ENCODE data around the gene FCGR3B.
"Not testable (repeated sequence)": the region's sequence is repeated elsewhere in the genome, so short reads cannot be mapped to it uniquely, and the experiment has no call there.

The FCGR3B gene

DNA sequence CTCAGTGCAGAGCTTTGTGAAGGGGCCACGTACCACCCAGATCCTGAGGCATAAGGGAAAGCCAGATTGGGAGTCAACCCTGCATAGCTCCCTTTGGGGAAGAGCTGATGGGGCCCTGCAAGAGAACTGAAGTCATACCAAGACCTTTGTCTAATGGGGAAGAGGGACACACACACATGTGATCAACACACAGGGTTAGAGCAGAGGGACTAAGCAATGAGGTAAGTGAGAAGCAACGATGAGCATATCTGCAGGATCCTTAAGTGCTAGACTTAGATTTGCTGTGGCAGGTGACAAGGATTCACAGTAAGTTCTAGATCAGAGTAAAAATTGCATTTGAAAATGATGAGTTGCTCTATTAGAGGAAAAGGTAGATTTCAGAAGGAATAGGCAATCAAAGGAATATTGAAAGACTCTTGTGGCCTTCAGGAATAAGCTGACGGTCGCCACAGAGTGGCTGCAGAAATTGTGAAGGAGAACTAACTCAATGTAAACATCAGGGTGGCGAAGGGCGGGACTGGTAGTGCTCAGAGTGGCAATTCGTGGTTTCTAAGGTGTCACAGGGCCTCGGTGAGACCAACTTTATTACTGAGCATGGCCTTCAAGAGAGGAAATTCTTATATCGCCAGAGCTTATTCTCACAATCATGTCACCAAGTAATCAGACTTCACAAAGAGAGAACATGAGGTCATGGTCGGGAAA, 4.4 kb downstream of the FCGR3B start:
- H3K4me1 ChIP-seq (ENCODE audit: insufficient read depth, low read length); H3K36me3 ChIP-seq (ENCODE audit: insufficient read depth, low read length); H3K4me3 ChIP-seq (ENCODE audit: low read length); H2AFZ ChIP-seq (ENCODE audit: low read depth, low read length); H3K9me3 ChIP-seq (ENCODE audit: low read length); H3K27me3 ChIP-seq (ENCODE audit: insufficient read depth, low read length): not testable (repeated sequence)

DNA sequence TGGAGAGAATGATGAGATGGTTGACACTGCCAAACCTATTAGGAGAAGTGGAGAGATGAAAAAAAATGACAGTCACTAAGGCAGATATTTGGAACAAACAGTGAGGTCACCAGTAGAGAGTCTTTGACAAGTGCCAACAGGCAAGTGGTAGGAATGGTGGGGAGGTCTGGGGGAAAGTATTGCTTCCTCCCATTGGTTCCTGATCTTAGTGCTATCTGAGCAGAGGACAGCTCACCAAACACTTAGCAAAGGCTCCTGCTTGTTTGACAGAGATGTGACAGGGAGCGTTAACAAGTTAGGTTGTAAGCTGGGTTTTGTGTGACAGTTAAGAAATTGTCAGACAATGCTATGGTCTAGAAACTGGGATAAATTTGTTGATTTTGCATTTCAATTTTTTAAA, 6.4 kb downstream of the FCGR3B start:
- H2AFZ ChIP-seq (ENCODE audit: low read depth, low read length); H3K9me3 ChIP-seq (ENCODE audit: low read length); H3K4me1 ChIP-seq (ENCODE audit: insufficient read depth, low read length); H3K4me3 ChIP-seq (ENCODE audit: low read length); H3K36me3 ChIP-seq (ENCODE audit: insufficient read depth, low read length): not testable (repeated sequence)
- peaks cover 13% of the 10 kb centered on the region for H3K27me3 ChIP-seq (ENCODE audit: insufficient read depth, low read length)

- peaks cover 13% of the 10 kb centered on the region for H3K27me3 ChIP-seq (ENCODE audit: insufficient read depth, low read length)
- not testable (repeated sequence) for H3K9me3 ChIP-seq (ENCODE audit: low read length); H3K4me3 ChIP-seq (ENCODE audit: low read length); H3K36me3 ChIP-seq (ENCODE audit: insufficient read depth, low read length); H3K4me1 ChIP-seq (ENCODE audit: insufficient read depth, low read length); H2AFZ ChIP-seq (ENCODE audit: low read depth, low read length)
These were observed 7.5 kb downstream of the FCGR3B start for GRCh38 chr1:161623401-161624051.

DNA sequence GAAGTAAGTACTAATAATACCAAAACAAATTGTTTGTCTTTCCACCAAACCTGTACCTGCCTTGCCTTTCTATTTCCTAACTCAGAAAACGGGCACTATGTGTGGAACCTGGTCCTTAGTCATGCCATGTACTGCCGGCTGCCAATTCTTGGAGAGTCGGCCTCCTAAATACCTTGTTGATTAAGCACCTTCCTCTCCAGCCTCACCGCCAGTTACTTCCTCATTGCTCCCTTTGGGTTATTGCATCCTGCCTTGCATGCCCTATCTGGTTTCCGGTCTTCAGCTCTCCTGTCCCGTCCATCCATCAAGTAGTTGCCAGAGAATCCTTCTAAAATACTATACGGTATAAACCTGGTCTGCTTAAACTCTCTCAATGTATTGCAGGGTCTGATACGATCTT, 8.9 kb downstream of the FCGR3B start:
- not testable (repeated sequence) for H3K4me3 ChIP-seq (ENCODE audit: low read length); H2AFZ ChIP-seq (ENCODE audit: low read depth, low read length)

DNA sequence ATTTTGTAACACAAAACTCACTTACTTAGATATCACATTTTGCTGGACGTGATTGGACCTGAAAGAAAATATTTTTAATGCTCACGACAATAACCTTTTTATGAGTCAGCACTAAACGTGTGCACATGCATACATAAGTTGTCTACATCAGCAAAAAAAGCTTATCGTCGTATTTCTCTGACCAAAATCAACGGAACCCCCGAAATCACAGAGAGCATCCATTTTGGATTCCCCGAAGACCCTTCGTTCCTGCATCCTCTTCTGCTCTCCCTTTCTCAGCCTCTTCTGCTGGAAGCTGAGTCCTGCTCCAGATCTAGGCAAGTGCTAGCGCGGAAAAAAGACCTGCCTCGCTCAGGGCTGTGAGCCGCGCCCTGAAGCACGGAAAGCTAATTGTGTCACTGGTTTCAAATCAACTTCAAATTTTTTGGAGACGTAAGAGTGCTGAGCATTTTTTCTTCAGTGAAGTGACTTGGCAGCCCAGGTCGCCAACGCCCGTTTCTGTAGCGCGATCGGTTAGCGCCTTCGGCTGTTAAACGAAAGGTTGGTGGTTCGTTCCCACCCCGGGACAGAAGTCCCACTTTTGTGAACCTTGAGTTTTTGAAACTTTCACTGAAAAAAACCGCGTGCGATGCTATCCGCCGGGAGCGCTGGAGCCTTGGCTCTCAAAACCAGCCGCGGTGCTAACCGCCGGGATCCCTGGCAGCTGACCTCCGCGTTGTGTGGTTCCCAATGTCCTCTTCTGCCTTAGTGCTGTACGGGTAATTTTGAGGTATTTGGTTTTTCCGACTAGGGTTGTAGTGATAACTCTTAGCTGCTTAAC, 9.6 kb downstream of the FCGR3B start:
- not testable (repeated sequence) for H3K36me3 ChIP-seq (ENCODE audit: insufficient read depth, low read length); H3K9me3 ChIP-seq (ENCODE audit: low read length); H3K4me1 ChIP-seq (ENCODE audit: insufficient read depth, low read length); H2AFZ ChIP-seq (ENCODE audit: low read depth, low read length)
- Histone ChIP-seq H3K27me3 (ENCODE audit: insufficient read depth, low read length) (peaks cover 13% of the 10 kb centered on the region), H3K4me3 (ENCODE audit: low read length) (peak overlapping the region; percentile 25)

More for the DNA sequence above, 8.9 kb downstream of the FCGR3B start:
- H3K27me3 ChIP-seq (ENCODE audit: insufficient read depth, low read length), result peaks cover 13% of the 10 kb centered on the region
- H3K4me1 ChIP-seq (ENCODE audit: insufficient read depth, low read length); H3K9me3 ChIP-seq (ENCODE audit: low read length); H3K36me3 ChIP-seq (ENCODE audit: insufficient read depth, low read length): not testable (repeated sequence)

DNA sequence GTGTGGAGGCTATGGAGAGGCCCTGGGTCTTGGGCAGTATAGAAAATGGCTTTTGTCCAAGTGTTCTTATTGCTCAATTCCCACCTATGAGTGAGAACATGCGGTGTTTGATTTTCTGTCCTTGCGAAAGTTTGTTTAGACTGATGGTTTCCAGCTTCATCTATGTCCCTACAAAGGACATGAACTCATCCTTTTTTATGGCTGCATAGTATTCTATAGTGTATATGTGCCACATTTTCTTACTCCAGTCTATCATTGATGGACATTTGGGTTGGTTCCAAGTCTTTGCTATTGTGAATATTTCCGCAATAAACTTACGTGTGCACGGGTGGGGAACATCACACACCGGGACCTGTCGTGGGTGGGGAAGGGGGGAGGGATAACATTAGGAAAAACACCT, 10.6 kb downstream of the FCGR3B start:
- H3K4me3 ChIP-seq (ENCODE audit: low read length); H2AFZ ChIP-seq (ENCODE audit: low read depth, low read length); H3K36me3 ChIP-seq (ENCODE audit: insufficient read depth, low read length); H3K4me1 ChIP-seq (ENCODE audit: insufficient read depth, low read length); H3K9me3 ChIP-seq (ENCODE audit: low read length): not testable (repeated sequence)
- peaks cover 13% of the 10 kb centered on the region for H3K27me3 ChIP-seq (ENCODE audit: insufficient read depth, low read length)

- H2AFZ ChIP-seq (ENCODE audit: low read depth, low read length); H3K36me3 ChIP-seq (ENCODE audit: insufficient read depth, low read length): not testable (repeated sequence)
These were observed 12.5 kb downstream of the FCGR3B start for GRCh38 chr1:161618517-161618916.

DNA sequence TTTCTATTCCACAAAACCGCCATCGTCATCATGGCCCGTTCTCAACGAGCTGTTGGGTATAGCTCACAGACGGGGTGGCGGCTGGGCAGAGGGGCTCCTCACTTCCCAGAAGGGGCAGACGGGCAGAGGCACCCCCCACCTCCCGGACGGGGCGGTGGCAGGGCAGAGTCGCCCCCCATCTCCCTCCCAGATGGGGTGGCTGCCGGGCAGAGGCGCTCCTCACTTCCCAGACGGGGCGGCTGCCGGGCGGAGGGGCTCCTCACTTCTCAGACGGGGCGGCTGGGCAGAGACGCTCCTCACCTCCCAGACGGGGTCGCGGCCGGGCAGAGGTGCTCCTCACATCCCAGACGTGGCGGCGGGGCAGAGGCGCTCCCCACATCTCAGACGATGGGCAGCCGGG, 14.6 kb downstream of the FCGR3B start:
- H3K27me3 ChIP-seq (ENCODE audit: insufficient read depth, low read length); H3K36me3 ChIP-seq (ENCODE audit: insufficient read depth, low read length): not testable (repeated sequence)

More at GRCh38 chr1:161618517-161618916, 12.5 kb downstream of the FCGR3B start:
- not testable (repeated sequence) for H3K4me3 ChIP-seq (ENCODE audit: low read length); H3K4me1 ChIP-seq (ENCODE audit: insufficient read depth, low read length); H3K9me3 ChIP-seq (ENCODE audit: low read length)
- H3K27me3 ChIP-seq (ENCODE audit: insufficient read depth, low read length), result peaks cover 13% of the 10 kb centered on the region

DNA sequence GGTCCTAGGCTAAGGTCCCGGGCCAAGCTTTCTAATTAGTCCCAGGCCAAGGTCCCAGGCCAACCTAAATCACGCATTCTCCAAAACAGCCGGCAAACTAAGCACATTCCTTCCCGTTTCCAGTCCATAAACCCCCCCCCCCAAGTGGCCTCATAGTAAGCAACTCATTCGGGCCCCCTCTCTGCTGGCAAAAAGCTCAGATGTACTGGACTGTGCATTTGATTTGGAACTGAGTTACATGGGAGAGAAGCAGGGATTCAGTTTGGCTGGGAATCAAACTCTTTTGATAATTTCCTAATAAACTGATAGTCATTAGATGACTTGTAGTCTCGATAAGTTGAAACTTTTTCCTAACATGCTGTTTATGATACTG, 17.8 kb downstream of the FCGR3B start:
- Histone ChIP-seq H2AFZ (ENCODE audit: low read depth, low read length) (peak overlapping the region; percentile 8), H3K4me3 (ENCODE audit: low read length) (peak overlapping the region; percentile 60)
- not testable (repeated sequence) for H3K9me3 ChIP-seq (ENCODE audit: low read length); H3K27me3 ChIP-seq (ENCODE audit: insufficient read depth, low read length); H3K4me1 ChIP-seq (ENCODE audit: insufficient read depth, low read length); H3K36me3 ChIP-seq (ENCODE audit: insufficient read depth, low read length)

More for the DNA sequence above, 14.6 kb downstream of the FCGR3B start:
- not testable (repeated sequence) for H3K9me3 ChIP-seq (ENCODE audit: low read length); H2AFZ ChIP-seq (ENCODE audit: low read depth, low read length); H3K4me1 ChIP-seq (ENCODE audit: insufficient read depth, low read length); H3K4me3 ChIP-seq (ENCODE audit: low read length)

DNA sequence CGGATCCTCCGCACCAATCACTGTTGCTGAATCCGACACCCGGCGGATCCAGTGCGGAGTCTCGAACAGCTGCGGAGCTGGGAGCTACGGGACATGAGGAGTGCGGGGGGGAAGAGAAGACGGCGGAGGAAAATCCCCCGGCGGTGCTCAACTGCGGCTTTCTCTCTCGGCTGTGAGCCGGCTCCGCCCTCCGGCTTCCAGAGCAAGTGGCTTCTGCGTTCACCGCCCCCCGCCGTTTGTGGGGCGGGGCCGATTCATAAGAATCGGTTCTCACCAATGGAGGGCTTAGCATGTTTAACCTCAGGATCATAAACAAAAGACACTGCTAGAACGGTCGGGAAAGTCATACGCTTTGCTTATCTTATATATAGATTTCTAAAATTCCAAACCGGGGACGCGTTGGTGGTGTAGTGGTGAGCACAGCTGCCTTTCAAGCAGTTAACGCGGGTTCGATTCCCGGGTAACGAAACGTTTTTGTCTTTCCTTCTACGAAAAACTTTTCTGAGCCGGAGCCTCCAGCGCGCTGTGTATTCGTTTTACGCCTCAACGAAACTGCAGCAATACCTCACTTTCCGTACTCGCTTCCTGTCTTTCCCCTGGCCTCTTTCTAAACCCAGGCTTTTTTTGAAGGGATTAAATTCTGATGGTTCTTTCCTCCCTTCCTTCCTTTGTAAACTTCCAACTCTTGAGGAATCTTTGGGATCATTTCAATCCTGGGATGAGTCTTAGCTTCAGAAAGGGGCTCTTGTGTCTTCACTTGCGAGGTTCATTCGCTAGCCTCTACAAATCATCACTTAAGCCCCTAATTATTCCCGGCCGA, 18.4 kb downstream of the FCGR3B start:
- not testable (repeated sequence) for H3K27me3 ChIP-seq (ENCODE audit: insufficient read depth, low read length); H3K9me3 ChIP-seq (ENCODE audit: low read length); H3K4me1 ChIP-seq (ENCODE audit: insufficient read depth, low read length); H3K36me3 ChIP-seq (ENCODE audit: insufficient read depth, low read length)
- Histone ChIP-seq H2AFZ (ENCODE audit: low read depth, low read length) (peak overlapping the region; percentile 8), H3K4me3 (ENCODE audit: low read length) (peak overlapping the region; percentile 60)

DNA sequence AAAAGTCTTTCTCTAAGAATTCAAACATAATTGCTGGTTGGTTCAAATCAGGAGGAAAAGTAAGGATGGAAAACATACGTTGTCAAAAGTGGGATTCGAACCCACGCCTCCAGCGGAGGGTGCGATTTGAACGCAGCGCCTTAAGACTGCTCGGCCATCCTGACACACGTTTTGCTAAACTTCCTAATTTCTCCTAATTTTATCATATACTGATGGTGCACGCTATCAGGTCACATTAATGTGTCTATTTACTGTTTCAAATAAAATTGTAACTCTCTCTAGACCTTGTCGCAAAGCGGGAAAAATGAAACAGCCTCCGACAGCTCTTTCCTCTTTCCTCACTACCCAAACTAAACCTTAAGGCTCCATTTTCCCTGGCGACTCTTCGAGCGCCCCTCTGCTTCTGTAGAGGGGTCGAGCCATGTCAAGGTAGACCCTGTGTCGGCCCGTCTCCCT, 19.1 kb downstream of the FCGR3B start:
- H3K9me3 ChIP-seq (ENCODE audit: low read length); H3K4me1 ChIP-seq (ENCODE audit: insufficient read depth, low read length); H3K36me3 ChIP-seq (ENCODE audit: insufficient read depth, low read length); H3K27me3 ChIP-seq (ENCODE audit: insufficient read depth, low read length): not testable (repeated sequence)
- H3K4me3 ChIP-seq (ENCODE audit: low read length), result peak overlapping the region; percentile 60
- peak overlapping the region; percentile 8 for H2AFZ ChIP-seq (ENCODE audit: low read depth, low read length)

DNA sequence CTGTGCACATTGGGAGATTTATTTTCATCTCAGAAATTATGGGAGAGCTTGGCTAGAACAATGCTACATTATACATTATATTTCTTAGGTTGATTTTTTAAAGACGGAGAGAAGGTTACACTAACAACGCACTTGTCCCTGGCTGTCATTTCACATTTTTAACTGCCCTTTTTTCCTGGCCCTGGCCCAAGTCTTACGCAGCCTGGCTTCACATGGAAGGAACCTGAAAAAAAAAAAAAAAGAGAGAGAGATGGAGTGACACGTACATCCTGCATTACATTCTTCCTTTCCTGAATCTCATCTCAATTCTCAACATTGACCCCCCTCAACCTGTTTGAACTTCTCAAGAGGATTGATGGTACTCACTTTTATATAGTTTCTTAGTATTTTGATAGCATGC, 20.8 kb downstream of the FCGR3B start:
- not testable (repeated sequence) for H3K36me3 ChIP-seq (ENCODE audit: insufficient read depth, low read length); H3K4me3 ChIP-seq (ENCODE audit: low read length); H3K4me1 ChIP-seq (ENCODE audit: insufficient read depth, low read length); H3K9me3 ChIP-seq (ENCODE audit: low read length); H2AFZ ChIP-seq (ENCODE audit: low read depth, low read length); H3K27me3 ChIP-seq (ENCODE audit: insufficient read depth, low read length)
